K562 (cell line): ENCODE data around the gene KCNAB1. TPM values are rescaled to one million over a fixed set of nuclear protein-coding genes. Genes with fewer than 3 reads are reported as not detected.

Source experiments
- ATAC-seq: fragments of 200-7000 bp; cut with Tn5 transposase; 3 replicates; pipeline ENCODE4 v1.9.1; 2020; ENCODE audit warnings: moderate library complexity
- BruUV-seq: library from RNA; stranded (reverse); fragments of 400-500 nt; replicated peaks from 2 replicates; lab custom pipeline; 2021; lab: Mats Ljungman, UMichigan
- CTCF ChIA-PET: fragments of 300-600 bp; formaldehyde crosslinking; extraction: SDS; loops from one replicate; lab custom pipeline; 2021; ENCODE audit warnings: low intra/inter-chr PET ratio; lab: Yijun Ruan, JAX
- POLR2A ChIA-PET: fragments of 300-600, 350-650 bp; sonication (Branson Sonifier 250); formaldehyde crosslinking; extraction: SDS; loops from one replicate; lab custom pipeline; 2021; ENCODE audit warnings: antibody characterized with exemption, inconsistent platforms; lab: Yijun Ruan, JAX
- DNase-seq, 4 experiments: peaks; one replicate each; pipeline versions ENCODE4 v3.0.0 to v3.0.0-alpha.2; 2011 to 2018; ENCODE audit warnings: low spot score in 3 of 4, mixed read lengths in 3 of 4; ENCODE audit errors: extremely low read depth in 1 of 4
- FAIRE-seq: peaks from 2 replicates; lab custom pipeline; 2011; peaks lifted over from hg19 to GRCh38; lab: Jason Lieb, UNC
- H2AFZ ChIP-seq: 2 replicates; pipeline ENCODE4 v1.6.0; 2011; ENCODE audit warnings: low read depth, low read length, control low read depth, inconsistent platforms
- H3K27ac ChIP-seq: fragments of 200-600 bp; 3 replicates; pipeline ENCODE4 v1.8.0; 2011; ENCODE audit warnings: low read depth, mild to moderate bottlenecking, control low read depth, inconsistent platforms, low read length, moderate library complexity, mixed read lengths; ENCODE audit errors: extremely low read depth
- H3K27me3 ChIP-seq, 2 experiments: fragments of 300-600 bp in 1 of 2; 2 replicates in 1 of 2; 3 replicates in 1 of 2; pipeline versions ENCODE4 v1.6.0 to v1.8.0; 2011; ENCODE audit warnings: inconsistent platforms in 2 of 2, low read length in 2 of 2, mild to moderate bottlenecking in 1 of 2, mixed read lengths in 1 of 2, moderate library complexity in 1 of 2; ENCODE audit not compliant: control insufficient read depth in 2 of 2, insufficient read depth in 2 of 2
- H3K36me3 ChIP-seq: fragments of 300-600 bp; 3 replicates; pipeline ENCODE4 v1.8.0; 2011; ENCODE audit warnings: mild to moderate bottlenecking, low read length, inconsistent platforms; ENCODE audit not compliant: control insufficient read depth, insufficient read depth
- H3K4me1 ChIP-seq, 2 experiments: fragments of 200-600 bp in 1 of 2; replicated peaks in 1 of 2; 2 replicates in 1 of 2; 3 replicates in 1 of 2; pipeline versions ENCODE4 v1.5.1 to v1.8.0; 2011; ENCODE audit warnings: inconsistent platforms in 2 of 2, low read length in 2 of 2, mild to moderate bottlenecking in 1 of 2, mixed read lengths in 1 of 2, moderate library complexity in 1 of 2; ENCODE audit not compliant: control insufficient read depth in 2 of 2, insufficient read depth in 2 of 2
- H3K4me2 ChIP-seq: 2 replicates; pipeline ENCODE4 v1.6.1; 2011; ENCODE audit warnings: low read length, control low read depth, inconsistent platforms, mixed read lengths; ENCODE audit not compliant: insufficient read depth
- H3K4me3 ChIP-seq: fragments of 200-600 bp; sonication (generic), shearing (Covaris generic); 2 replicates; pipeline ENCODE4 v1.5.1; 2016; ENCODE audit warnings: control low read depth, inconsistent platforms
- H3K79me2 ChIP-seq: fragments of 200-600 bp; 3 replicates; pipeline ENCODE4 v1.8.0; 2011; ENCODE audit warnings: low read length, inconsistent platforms; ENCODE audit not compliant: control insufficient read depth, insufficient read depth
- H3K9ac ChIP-seq, 2 experiments: 2 replicates each; pipeline versions ENCODE4 v1.6.0 to v1.6.1; 2011; ENCODE audit warnings: low read depth in 2 of 2, low read length in 2 of 2, control low read depth in 1 of 2, inconsistent platforms in 1 of 2, mild to moderate bottlenecking in 1 of 2, mixed read lengths in 1 of 2; ENCODE audit not compliant: insufficient read depth in 1 of 2
- H3K9me1 ChIP-seq: one replicate; pipeline ENCODE4 v1.6.0; 2011; ENCODE audit warnings: inconsistent platforms, mild to moderate bottlenecking, low read length, moderate library complexity; ENCODE audit not compliant: control insufficient read depth, insufficient read depth
- H3K9me3 ChIP-seq: replicated peaks from 2 replicates; pipeline ENCODE4 v1.5.1; 2011; ENCODE audit warnings: low read depth, low read length, inconsistent platforms; ENCODE audit not compliant: control insufficient read depth, insufficient read depth
- H4K20me1 ChIP-seq: replicated peaks from 2 replicates; pipeline ENCODE4 v1.6.1; 2011; ENCODE audit warnings: low read length, inconsistent platforms, mixed read lengths; ENCODE audit not compliant: control insufficient read depth, insufficient read depth
- CCNT2 ChIP-seq: IDR thresholded peaks from 2 replicates; pipeline ENCODE4 v1.6.1; 2011; ENCODE audit warnings: borderline replicate concordance, low read depth, mild to moderate bottlenecking, moderate library complexity, mixed read lengths, low read length; ENCODE audit not compliant: insufficient read length; ENCODE audit errors: extremely low read depth
- CREB3 ChIP-seq: fragments of 450-650 bp; conservative IDR thresholded peaks from 2 replicates; pipeline ENCODE4 v1.6.1; 2016; ENCODE audit warnings: missing genetic modification characterization, low read depth, mild to moderate bottlenecking, missing compliant biosample characterization, moderate library complexity
- POLR2AphosphoS2 ChIP-seq: IDR thresholded peaks from 2 replicates; pipeline ENCODE4 v1.6.1; 2012; ENCODE audit warnings: low read length, improper control_type of control experiment
- RB1 ChIP-seq: fragments of 450-650 bp; IDR thresholded peaks from 2 replicates; pipeline ENCODE4 v1.6.1; 2017; ENCODE audit warnings: low read depth, mild to moderate bottlenecking
- RFX1 ChIP-seq: fragments of 450-650 bp; IDR thresholded peaks from 2 replicates; pipeline ENCODE4 v1.6.1; 2016; ENCODE audit warnings: mild to moderate bottlenecking, moderate library complexity
- SIN3B ChIP-seq: fragments of 450-650 bp; IDR thresholded peaks from 2 replicates; pipeline ENCODE4 v1.6.1; 2017; ENCODE audit warnings: low read depth, mild to moderate bottlenecking, moderate library complexity
- WGBS: fragments of 100-300 bp; shearing (Covaris generic); methylation state at CpG from one replicate; pipeline ENCODE4 v1.1.6; 2016; ENCODE audit warnings: low coverage, mixed read lengths; ENCODE audit not compliant: insufficient coverage; ENCODE audit errors: missing lambda C conversion rate; 5-methylcytosine and 5-hydroxymethylcytosine counted together
- in situ Hi-C: fragments of 300-500 bp; cut with MboI; formaldehyde crosslinking; loops from 4 replicates; pipeline ENCODE4 v1.15.0; 2018; ENCODE audit warnings: inconsistent platforms, mixed read lengths
- intact Hi-C: fragments of 100-400 bp; cut with micrococcal nuclease; formaldehyde crosslinking; loops from 2 replicates; pipeline ENCODE4 v1.14.2; 2022
- polyA plus RNA-seq, 8 experiments: library from polyadenylated mRNA; depleted of rRNA in 4 of 8; stranded (reverse) in 5 of 8; unstranded in 3 of 8; fragments of >200 nt; fragmentation: Nextera tagmentation in 2 of 8; fragmentation: Illumina TruSeq in 1 of 8; extraction: Ambion mirVana in 2 of 8; extraction: Trizol in 1 of 8; gene quantifications; 2 replicates each; pipeline versions ENCODE4 v1.2.1 to v1.2.3, GENCODE V29; 2011 to 2014; ENCODE audit warnings: inconsistent platforms in 1 of 8, missing spikeins in 1 of 8
- total RNA-seq, 7 experiments: library from RNA; depleted of rRNA in 6 of 7; stranded (reverse); fragments of >200 nt in 6 of 7; fragmentation: Illumina TruSeq in 2 of 7; extraction: Trizol in 2 of 7; gene quantifications; 2 replicates each; pipeline versions ENCODE4 v1.2.1 to v1.2.3, GENCODE V29; 2011 to 2021; ENCODE audit warnings: low replicate concordance in 1 of 7
- TF ChIP-seq, protein P1 (sequence below): fragments of 250-450 bp; sonication (Bioruptor Pico); IDR thresholded peaks from 2 replicates; pipeline ENCODE4 v1.8.0; 2021; ENCODE audit warnings: borderline replicate concordance, mild to moderate bottlenecking, moderate library complexity; ENCODE audit not compliant: poor library complexity, severe bottlenecking
- TF ChIP-seq, protein P2 (sequence below), 2 experiments: fragments of 450-650 bp; IDR thresholded peaks; 2 replicates each; pipeline ENCODE4 v1.6.1; 2018; ENCODE audit warnings: mild to moderate bottlenecking in 2 of 2, low read depth in 1 of 2; ENCODE audit not compliant: partially characterized antibody in 2 of 2

KCNAB1 gene
- total and polyA plus RNA-seq, 9 of the 15 experiments (the other 6 are each of a cell fraction or from before 2014, with no cell fraction given): 0.14 to 1.2 (median 0.51) TPM

DNA sequence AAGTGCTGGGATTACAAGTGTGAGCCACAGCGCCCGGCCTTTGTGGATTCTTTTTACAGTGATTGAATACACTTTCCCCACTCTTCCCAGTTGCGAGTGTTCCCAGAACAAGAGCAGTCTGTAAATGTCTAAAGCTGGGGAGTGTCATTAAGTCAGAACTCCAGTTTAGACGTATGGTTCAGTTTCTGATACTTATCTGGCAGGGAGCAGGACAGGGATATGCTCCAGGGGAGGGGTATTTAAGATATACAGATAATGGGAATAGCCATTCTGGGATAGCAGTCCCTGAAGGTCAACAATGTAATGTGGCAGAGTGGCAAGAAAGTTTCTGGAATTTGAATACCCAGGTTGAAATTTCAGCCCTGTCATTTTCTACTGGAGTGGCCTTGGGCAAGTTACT lies 270.5 kb downstream of the KCNAB1 start:
- Histone ChIP-seq H3K9me3 (no peaks in the 10 kb centered on the region), H3K27ac (no peak overlapping the region), H3K4me1 (no peaks in the 10 kb centered on the region), H3K27me3 (peaks cover 0 to 2% of the 10 kb centered on the region in 2 experiments; a peak in 2 of 5 replicates), H2AFZ (no peak overlapping the region), H4K20me1 (no peaks in the 10 kb centered on the region), H3K36me3 (no peaks in the 10 kb centered on the region), H3K9me1 (no peaks in the 10 kb centered on the region), H3K4me2 (no peak overlapping the region), H3K9ac (no peak overlapping the region), H3K4me3 (no peak overlapping the region), H3K79me2 (no peaks in the 10 kb centered on the region)
- DNase-seq: no peak
- TF ChIP-seq CCNT2 (no peak), RFX1 (no peak), POLR2AphosphoS2 (no peak), SIN3B (no peak), CREB3 (tag) (no peak), RB1 (no peak)
- TF ChIP-seq, protein P1, sequence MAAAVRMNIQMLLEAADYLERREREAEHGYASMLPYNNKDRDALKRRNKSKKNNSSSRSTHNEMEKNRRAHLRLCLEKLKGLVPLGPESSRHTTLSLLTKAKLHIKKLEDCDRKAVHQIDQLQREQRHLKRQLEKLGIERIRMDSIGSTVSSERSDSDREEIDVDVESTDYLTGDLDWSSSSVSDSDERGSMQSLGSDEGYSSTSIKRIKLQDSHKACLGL (CRISPR knock-in tag): no peak
- TF ChIP-seq, protein P2, sequence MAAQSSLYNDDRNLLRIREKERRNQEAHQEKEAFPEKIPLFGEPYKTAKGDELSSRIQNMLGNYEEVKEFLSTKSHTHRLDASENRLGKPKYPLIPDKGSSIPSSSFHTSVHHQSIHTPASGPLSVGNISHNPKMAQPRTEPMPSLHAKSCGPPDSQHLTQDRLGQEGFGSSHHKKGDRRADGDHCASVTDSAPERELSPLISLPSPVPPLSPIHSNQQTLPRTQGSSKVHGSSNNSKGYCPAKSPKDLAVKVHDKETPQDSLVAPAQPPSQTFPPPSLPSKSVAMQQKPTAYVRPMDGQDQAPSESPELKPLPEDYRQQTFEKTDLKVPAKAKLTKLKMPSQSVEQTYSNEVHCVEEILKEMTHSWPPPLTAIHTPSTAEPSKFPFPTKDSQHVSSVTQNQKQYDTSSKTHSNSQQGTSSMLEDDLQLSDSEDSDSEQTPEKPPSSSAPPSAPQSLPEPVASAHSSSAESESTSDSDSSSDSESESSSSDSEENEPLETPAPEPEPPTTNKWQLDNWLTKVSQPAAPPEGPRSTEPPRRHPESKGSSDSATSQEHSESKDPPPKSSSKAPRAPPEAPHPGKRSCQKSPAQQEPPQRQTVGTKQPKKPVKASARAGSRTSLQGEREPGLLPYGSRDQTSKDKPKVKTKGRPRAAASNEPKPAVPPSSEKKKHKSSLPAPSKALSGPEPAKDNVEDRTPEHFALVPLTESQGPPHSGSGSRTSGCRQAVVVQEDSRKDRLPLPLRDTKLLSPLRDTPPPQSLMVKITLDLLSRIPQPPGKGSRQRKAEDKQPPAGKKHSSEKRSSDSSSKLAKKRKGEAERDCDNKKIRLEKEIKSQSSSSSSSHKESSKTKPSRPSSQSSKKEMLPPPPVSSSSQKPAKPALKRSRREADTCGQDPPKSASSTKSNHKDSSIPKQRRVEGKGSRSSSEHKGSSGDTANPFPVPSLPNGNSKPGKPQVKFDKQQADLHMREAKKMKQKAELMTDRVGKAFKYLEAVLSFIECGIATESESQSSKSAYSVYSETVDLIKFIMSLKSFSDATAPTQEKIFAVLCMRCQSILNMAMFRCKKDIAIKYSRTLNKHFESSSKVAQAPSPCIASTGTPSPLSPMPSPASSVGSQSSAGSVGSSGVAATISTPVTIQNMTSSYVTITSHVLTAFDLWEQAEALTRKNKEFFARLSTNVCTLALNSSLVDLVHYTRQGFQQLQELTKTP (IDR thresholded peaks at IDR 0.05; ENCODE audit: low read depth in 1 of 2, partially characterized antibody in 2 of 2): no peak
- ChIA-PET CTCF (no interaction called here), POLR2A (no interaction called here)
- in situ Hi-C loops: loop anchor here (25.0 kb wide), 1 partner anchor 229 kb away; no protein-coding TSS in a partner anchor
- no peak for FAIRE-seq
- intact Hi-C loops: no loop called here
- no TSS peak for BruUV-seq
- WGBS: 0% methylated on average over 4 of the region's 4 CpGs
- ATAC-seq: no peak
